SU-DHL-6 (cell line): ENCODE results near the gene ST3GAL3.

ENCODE experiments used
- H2AFZ ChIP-seq: fragments of 200-600 bp; sonication (generic); 2 replicates; pipeline ENCODE4 v1.6.1; 2014; ENCODE audit warnings: low read depth, mild to moderate bottlenecking, moderate library complexity, mixed read lengths, antibody characterized with exemption, low read length; ENCODE audit not compliant: severe bottlenecking
- H3F3A ChIP-seq: fragments of 200-600 bp; shearing (Covaris generic); 2 replicates; pipeline ENCODE4 v1.6.0; 2016; ENCODE audit warnings: antibody characterized with exemption, mild to moderate bottlenecking; ENCODE audit not compliant: insufficient read depth
- H3K27ac ChIP-seq: fragments of 200-600 bp; sonication (generic); 2 replicates; pipeline ENCODE4 v1.5.1; 2016; ENCODE audit warnings: low read depth, mild to moderate bottlenecking, low read length, moderate library complexity, mixed read lengths
- H3K27me3 ChIP-seq: fragments of 200-600 bp; sonication (generic), shearing (Covaris generic); 2 replicates; pipeline ENCODE4 v1.6.0; 2014; ENCODE audit warnings: mild to moderate bottlenecking, low read length
- H3K36me3 ChIP-seq: fragments of 200-600 bp; sonication (generic); 2 replicates; pipeline ENCODE4 v1.6.1; 2014; ENCODE audit warnings: mild to moderate bottlenecking, low read length, mixed read lengths
- H3K4me2 ChIP-seq: fragments of 300-600, 200-600 bp; shearing (Covaris generic), sonication (generic); 2 replicates; pipeline ENCODE4 v1.6.0; 2014; ENCODE audit warnings: low read length, low read depth, mild to moderate bottlenecking; ENCODE audit not compliant: poor library complexity, severe bottlenecking
- H3K4me3 ChIP-seq: fragments of 200-600 bp; sonication (generic); 2 replicates; pipeline ENCODE4 v1.5.1; 2014; ENCODE audit warnings: antibody characterized with exemption, low read length, mild to moderate bottlenecking, mixed read lengths; ENCODE audit not compliant: insufficient read depth, poor library complexity, severe bottlenecking
- H3K79me2 ChIP-seq: fragments of 200-600 bp; sonication (generic); 2 replicates; pipeline ENCODE4 v1.6.1; 2014; ENCODE audit warnings: mild to moderate bottlenecking, low read length, moderate library complexity; ENCODE audit not compliant: insufficient read depth
- H3K9ac ChIP-seq: fragments of 200-600 bp; sonication (generic); 2 replicates; pipeline ENCODE4 v1.7.0; 2014; ENCODE audit warnings: mild to moderate bottlenecking, low read length
- H3K9me2 ChIP-seq: fragments of 200-600 bp; sonication (generic); replicated peaks from 2 replicates; pipeline ENCODE4 v1.6.1; 2014; ENCODE audit warnings: low read length; ENCODE audit not compliant: insufficient read depth
- H3K9me3 ChIP-seq: fragments of 200-600 bp; sonication (generic); 2 replicates; pipeline ENCODE4 v1.6.1; 2014; ENCODE audit warnings: low read length, mixed read lengths; ENCODE audit not compliant: insufficient read depth
- H4K20me1 ChIP-seq: fragments of 200-600 bp; sonication (generic); 2 replicates; pipeline ENCODE4 v1.6.1; 2014; ENCODE audit warnings: low read depth, mild to moderate bottlenecking, antibody characterized with exemption, low read length, moderate library complexity, mixed read lengths
- EZH2phosphoT487 ChIP-seq: fragments of 200-600 bp; sonication (generic), shearing (Covaris generic); conservative IDR thresholded peaks from 2 replicates; pipeline ENCODE4 v1.6.1; 2018; ENCODE audit warnings: mild to moderate bottlenecking, antibody characterized with exemption, low read length, moderate library complexity, mixed read lengths
- TF ChIP-seq, protein P1 (sequence below): fragments of 200-600 bp; sonication (generic); IDR thresholded peaks from one replicate; pipeline ENCODE4 v1.5.1; 2017; ENCODE audit warnings: antibody characterized with exemption, mild to moderate bottlenecking, low read length, moderate library complexity; ENCODE audit not compliant: insufficient read depth, poor library complexity, severe bottlenecking

ST3GAL3 gene

GRCh38 chr1:43664369-43664768 lies 43.0 kb upstream of the ST3GAL3 start:
- H3K36me3 ChIP-seq = peaks cover 18% of the 10 kb centered on the region; the same call in 1 of the 2 replicates
- no peaks in the 10 kb centered on the region for H3F3A ChIP-seq
- no peak overlapping the region for H3K4me3 ChIP-seq
- H2AFZ ChIP-seq = no peak overlapping the region
- H3K27ac ChIP-seq = no peak overlapping the region
- no peaks in the 10 kb centered on the region for H3K9me3 ChIP-seq
- no peaks in the 10 kb centered on the region for H3K27me3 ChIP-seq
- H3K9ac ChIP-seq = no peak overlapping the region
- no peaks in the 10 kb centered on the region for H4K20me1 ChIP-seq
- no peaks in the 10 kb centered on the region for H3K9me2 ChIP-seq
- H3K79me2 ChIP-seq = no peaks in the 10 kb centered on the region
- no peak overlapping the region for H3K4me2 ChIP-seq
- no peak for TF ChIP-seq EZH2phosphoT487
- TF ChIP-seq, protein P1, sequence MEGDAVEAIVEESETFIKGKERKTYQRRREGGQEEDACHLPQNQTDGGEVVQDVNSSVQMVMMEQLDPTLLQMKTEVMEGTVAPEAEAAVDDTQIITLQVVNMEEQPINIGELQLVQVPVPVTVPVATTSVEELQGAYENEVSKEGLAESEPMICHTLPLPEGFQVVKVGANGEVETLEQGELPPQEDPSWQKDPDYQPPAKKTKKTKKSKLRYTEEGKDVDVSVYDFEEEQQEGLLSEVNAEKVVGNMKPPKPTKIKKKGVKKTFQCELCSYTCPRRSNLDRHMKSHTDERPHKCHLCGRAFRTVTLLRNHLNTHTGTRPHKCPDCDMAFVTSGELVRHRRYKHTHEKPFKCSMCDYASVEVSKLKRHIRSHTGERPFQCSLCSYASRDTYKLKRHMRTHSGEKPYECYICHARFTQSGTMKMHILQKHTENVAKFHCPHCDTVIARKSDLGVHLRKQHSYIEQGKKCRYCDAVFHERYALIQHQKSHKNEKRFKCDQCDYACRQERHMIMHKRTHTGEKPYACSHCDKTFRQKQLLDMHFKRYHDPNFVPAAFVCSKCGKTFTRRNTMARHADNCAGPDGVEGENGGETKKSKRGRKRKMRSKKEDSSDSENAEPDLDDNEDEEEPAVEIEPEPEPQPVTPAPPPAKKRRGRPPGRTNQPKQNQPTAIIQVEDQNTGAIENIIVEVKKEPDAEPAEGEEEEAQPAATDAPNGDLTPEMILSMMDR = no peak

GRCh38 chr1:43666608-43667007 lies 40.7 kb upstream of the ST3GAL3 start:
- Histone ChIP-seq H3K9me2 (no peaks in the 10 kb centered on the region), H3K4me3 (no peak overlapping the region), H3K36me3 (peaks cover 14% of the 10 kb centered on the region; the same call in 1 of the 2 replicates), H3K27ac (no peak overlapping the region), H3K79me2 (no peaks in the 10 kb centered on the region), H3K4me2 (no peak overlapping the region), H3K9ac (no peak overlapping the region), H3F3A (no peaks in the 10 kb centered on the region), H3K9me3 (no peaks in the 10 kb centered on the region), H3K27me3 (no peaks in the 10 kb centered on the region), H2AFZ (no peak overlapping the region), H4K20me1 (no peaks in the 10 kb centered on the region)
- TF ChIP-seq, protein P1 = no peak
- TF ChIP-seq EZH2phosphoT487 = no peak

GRCh38 chr1:43668956-43669355 lies 38.4 kb upstream of the ST3GAL3 start:
- H3K79me2 ChIP-seq = no peaks in the 10 kb centered on the region
- peaks cover 14% of the 10 kb centered on the region; the same call in 1 of the 2 replicates for H3K36me3 ChIP-seq
- no peak overlapping the region for H3K27ac ChIP-seq
- no peaks in the 10 kb centered on the region for H3K9me2 ChIP-seq
- H3F3A ChIP-seq = no peaks in the 10 kb centered on the region
- H2AFZ ChIP-seq = no peak overlapping the region
- no peaks in the 10 kb centered on the region for H4K20me1 ChIP-seq
- no peak overlapping the region for H3K9ac ChIP-seq
- no peak overlapping the region for H3K4me2 ChIP-seq
- H3K9me3 ChIP-seq = no peaks in the 10 kb centered on the region
- no peaks in the 10 kb centered on the region for H3K27me3 ChIP-seq
- TF ChIP-seq EZH2phosphoT487 = no peak
- TF ChIP-seq, protein P1 = no peak
- no peak overlapping the region for H3K4me3 ChIP-seq

DNA sequence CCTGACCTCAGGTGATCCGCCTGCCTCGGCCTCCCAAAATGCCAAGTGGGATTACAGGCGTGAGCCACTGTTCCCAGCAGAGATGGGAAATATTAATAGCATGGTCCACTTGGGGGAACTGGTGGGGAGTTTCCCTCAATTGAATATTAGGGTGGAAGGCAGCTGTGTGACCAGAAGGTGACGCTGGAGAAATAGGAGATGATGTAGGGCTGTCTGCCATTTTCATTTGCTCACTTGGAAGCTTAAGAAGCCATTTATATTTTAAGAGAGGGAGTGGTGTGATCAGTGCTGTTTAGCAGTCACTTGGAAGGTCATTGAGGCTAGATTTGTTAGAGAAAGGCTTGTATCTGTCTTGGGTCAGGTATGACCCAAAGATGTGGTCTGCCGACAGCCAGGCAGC lies 37.5 kb upstream of the ST3GAL3 start:
- Histone ChIP-seq H3K27me3 (no peaks in the 10 kb centered on the region), H4K20me1 (no peaks in the 10 kb centered on the region), H2AFZ (no peak overlapping the region), H3K9me3 (no peaks in the 10 kb centered on the region), H3K9ac (no peak overlapping the region), H3K9me2 (no peaks in the 10 kb centered on the region), H3K4me2 (no peak overlapping the region), H3K36me3 (peaks cover 14% of the 10 kb centered on the region; the same call in 1 of the 2 replicates), H3K27ac (no peak overlapping the region), H3F3A (no peaks in the 10 kb centered on the region), H3K79me2 (no peaks in the 10 kb centered on the region), H3K4me3 (no peak overlapping the region)
- TF ChIP-seq, protein P1 = no peak
- no peak for TF ChIP-seq EZH2phosphoT487
